Inflammatory macrophage treated with lipopolysaccharide for 1 hour (primary cell): ENCODE results near the gene AADAC.
"Not testable (repeated sequence)": the region's sequence is repeated elsewhere in the genome, so short reads cannot be mapped to it uniquely, and the experiment has no call there.

Experiments used
- DNase-seq, 2 donors: peaks; one replicate each; pipeline ENCODE4 v3.0.0-alpha.2; 2020 to 2022

AADAC gene

DNA sequence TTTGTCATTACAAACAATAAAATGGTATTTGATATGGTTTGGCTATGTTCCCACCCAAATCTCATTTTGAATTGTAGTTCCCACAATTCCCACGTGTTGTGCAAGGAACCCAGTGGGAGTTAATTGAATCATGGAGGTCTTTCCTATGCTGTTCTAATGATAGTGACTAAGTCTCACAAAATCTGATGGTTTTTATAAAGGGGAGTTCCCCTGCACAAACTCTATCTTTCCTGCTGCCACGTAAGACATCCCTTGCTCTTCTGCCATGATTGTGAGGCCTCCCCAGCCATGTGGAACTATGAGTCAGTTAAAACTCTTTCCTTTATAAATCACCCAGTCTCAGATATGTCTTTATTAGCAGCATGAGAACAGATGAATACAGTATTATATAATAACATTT, 15.4 kb upstream of the AADAC start:
- DNase-seq, result no peak

GRCh38 chr3:151800431-151800830, 13.5 kb upstream of the AADAC start:
- DNase-seq, result no peak

GRCh38 chr3:151804267-151804666, 9.6 kb upstream of the AADAC start:
- no peak for DNase-seq

DNA sequence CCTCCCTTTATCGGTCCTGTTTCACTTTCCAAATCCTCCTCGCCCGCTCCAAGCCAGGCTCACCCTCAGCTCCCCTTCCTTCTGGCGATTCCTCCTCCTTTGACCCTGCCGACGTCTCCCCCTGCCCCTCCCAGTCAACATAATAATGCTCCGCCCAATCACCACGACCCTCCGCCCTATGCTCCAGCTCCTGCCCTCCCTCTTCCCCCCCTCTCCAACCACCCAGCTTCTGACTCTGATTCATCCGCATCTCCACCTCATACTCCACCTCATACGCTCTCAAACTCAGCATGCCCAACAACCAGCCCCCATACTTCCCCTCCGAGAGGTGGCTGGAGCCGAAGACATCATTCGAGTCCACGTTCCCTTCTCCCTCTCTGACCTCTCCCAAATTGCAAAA, 7.1 kb upstream of the AADAC start:
- DNase-seq, result no peak

GRCh38 chr3:151808926-151809325, 5.0 kb upstream of the AADAC start:
- not testable (repeated sequence) for DNase-seq

GRCh38 chr3:151811474-151811873, 2.4 kb upstream of the AADAC start:
- no peak for DNase-seq

DNA sequence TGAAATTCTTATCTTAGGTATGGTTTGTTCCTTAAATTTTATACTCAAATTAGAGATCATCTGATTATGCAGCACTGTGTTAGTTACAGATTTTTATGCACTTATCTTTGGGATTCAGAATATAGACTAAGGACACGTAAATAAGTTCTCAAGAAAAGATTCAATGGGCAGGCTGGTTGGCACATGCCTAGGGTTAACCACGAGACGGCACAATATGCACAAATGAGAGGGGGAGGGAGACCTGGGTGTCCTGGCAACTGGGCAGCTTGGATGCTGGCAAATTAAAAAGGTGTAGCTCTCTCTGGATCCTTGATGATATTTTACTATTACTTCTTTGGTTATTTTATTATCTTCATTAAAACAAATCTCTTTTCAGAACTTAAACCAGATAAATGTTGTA, 672 bp downstream of the AADAC start:
- DNase-seq, result no peak

DNA sequence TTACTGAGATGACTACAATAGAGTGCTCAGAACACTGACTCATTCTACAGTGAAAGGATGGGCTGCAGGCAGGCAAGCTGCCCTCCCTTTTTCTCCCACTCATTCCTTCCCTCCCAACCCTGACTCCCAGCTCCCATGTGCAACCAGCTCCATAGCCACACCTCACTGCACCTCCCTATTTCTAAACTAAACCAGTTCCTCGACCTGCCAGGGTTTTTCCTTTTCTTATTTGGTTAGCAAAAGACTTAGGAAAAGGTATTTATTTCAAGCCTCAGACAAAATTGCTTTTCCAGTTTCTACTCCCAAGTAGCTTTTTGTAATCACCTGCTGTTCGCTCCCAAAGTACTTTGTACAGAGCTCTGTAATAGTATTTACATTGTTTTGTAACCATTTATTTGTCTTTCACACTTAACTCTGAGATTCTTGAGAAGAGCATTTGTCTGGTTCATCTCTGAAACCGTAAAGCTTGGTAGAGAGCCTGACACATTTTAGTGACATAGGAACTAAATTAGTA, 2.2 kb downstream of the AADAC start:
- DNase-seq, result no peak

DNA sequence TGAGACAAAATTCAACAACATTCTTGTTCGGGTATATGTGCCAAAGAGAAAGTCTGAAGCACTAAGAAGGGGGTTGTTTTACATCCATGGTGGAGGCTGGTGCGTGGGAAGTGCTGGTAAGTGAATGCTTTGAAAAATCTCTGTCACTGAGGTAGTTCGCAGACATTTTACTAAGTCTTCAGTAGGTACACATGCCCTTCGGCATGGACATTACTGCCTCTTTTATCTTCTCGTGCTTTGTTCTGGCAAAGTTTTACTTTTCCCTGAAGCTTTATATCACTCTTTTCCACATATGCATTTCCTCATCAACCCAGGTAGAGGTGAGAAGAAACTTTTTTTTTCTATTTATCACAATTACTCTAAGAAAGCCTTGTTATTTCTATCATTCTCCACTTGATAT, 3.6 kb downstream of the AADAC start:
- DNase-seq, result no peak

DNA sequence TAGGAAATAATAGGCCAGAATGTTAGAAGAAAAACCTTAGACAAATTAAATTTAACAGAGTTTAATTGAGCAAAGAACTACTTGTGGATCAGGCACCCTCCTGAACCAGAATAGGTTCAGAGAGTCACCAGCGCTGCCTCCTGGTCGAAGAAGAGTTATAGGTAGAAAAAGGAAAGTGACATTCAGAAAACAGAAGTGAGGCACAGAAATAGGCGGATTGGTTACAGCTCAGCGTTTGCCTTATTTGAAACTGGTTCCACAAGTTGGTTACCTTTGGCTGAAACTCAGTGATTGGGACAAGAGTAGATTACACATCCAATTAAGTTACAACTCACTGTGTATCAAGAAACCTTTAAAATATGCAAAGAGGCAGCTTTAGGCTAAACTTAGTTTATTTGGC, 4.4 kb downstream of the AADAC start:
- DNase-seq, result no peak

GRCh38 chr3:151819910-151820309, 6.0 kb downstream of the AADAC start:
- DNase-seq, result no peak

DNA sequence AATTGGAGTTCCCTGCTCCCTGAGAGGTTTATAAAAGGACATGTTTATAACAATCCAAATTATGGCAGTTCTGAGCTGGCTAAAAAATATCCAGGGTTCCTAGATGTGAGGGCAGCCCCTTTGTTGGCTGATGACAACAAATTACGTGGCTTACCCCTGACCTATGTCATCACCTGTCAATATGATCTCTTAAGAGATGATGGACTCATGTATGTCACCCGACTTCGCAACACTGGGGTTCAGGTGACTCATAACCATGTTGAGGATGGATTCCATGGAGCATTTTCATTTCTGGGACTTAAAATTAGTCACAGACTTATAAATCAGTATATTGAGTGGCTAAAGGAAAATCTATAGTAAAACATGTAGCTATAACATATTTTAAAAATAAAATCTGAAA, 13.9 kb downstream of the AADAC start:
- peak in 1 of 2 donors; percentile 2 for DNase-seq

DNA sequence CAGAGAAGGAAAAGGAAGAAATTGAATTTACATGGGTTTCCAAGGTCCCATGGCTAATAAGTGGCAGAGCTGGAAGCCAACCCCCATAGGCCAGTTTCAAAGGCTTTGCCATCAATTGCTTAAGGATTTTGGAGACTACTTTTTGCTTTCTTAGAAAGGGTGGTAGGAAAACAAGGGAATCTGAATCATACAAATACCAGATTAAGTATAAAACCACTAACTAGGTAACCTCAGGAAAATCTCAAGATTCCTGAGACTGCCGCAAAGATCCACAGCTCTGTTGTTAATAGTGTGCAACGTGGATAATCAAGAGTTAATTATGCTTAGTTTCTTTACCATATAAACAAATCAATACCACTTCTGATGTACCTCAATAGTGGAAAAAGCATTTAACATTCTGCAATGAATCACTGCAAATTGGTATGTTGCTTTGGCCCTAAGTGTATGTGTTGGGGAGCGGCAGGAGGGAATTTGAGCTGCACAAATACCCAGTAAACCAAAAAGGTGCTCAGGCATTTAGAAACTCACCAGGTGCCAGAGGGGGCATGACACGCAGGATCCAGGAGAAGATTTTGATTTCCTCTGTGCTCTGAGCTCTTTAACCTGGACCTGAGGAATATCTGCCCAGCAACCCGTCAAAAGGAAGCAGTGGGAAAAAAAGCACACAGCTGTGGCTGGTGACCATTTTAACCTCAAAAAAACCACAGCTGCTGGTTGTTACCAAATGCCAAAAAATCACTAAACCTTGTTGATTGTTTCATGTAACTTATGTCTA, 22.0 kb downstream of the AADAC start:
- DNase-seq, result no peak

DNA sequence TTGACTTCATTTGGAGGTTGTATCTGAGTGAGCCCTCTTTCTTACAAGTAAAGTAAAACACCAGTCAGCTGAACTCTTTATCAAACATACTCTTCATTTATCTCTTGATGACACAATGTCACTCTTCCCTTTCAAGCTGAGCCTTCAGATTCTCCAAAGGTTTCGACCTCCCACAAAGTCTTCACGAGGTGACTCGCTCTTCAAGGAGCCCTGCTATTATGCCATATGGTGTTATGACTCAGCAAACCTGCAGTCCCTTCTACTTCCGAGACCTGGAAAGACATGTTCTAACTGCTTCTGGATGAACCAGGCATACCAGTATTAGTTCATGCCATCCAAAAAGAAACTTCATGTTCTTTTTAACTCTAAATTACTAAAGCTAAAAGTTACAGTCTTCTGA, 23.1 kb downstream of the AADAC start:
- DNase-seq, result peak; percentile 23 to 35

DNA sequence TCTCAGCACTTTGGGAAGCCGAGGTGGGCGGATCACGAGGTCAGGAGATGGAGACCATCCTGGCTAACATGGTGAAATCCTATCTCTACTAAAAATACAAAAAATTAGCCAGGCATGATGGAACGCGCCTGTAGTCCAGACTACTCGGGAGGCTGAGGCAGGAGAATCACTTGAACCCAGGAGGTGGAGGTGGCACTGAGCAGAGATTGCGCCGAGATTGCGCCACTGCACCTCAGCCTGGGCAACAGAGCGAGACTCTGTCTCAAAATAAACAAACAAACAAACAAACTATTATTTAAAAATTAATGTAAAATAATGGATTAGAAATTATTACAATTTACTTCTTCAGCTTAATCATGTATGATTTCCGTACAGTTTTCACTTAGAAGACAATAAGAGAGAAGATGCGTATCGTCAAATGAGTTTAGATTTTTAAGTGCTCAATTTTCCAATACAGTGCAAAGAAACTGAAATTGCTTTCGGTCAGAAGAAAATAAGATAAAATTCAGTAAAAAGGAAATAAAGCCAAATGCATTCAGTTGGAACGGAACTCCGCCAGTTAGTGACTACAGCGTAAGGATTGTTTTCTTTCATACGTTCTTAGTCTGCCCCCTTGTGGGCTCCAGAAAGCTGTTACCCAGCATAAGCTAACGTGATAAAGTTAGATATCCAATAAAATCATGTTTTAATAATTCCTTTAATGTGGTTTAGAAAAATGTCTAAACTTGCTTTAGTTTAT, 24.8 kb downstream of the AADAC start:
- peak; percentile 67 to 86 for DNase-seq

DNA sequence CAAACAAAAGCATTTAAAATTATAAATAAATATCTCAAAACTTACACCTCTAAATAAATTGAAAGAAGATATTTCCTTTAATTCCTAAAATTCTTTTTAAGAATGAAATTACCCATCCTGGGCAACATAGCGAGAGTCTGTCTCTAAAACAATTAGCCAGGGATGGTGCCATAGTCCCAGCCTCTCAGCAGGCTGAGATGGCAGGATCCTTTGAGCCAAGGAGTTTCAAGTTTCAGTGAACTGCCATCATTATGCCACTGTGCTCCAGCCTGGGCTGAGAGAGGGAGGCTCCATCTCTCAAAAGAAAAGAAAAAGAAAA, 25.4 kb downstream of the AADAC start:
- no peak for DNase-seq

DNA sequence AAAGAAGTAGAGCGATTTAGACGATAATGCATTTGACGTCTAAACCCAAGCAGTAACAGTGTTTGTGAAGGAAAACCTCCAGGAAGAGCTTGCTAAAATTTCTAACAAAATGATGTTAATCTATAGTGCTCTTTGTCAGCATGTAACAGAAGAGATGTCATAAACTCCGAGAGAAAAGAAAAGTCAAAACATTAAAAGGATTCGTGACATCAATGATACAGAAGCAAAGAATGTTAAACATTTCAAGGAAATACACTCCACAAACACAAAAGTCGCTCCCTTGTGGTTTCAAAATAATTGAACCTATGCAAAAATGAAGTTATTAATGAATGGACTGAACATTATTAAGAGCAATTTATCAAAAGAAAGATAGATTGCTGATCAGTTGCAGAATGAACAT, 27.9 kb downstream of the AADAC start:
- no peak for DNase-seq

DNA sequence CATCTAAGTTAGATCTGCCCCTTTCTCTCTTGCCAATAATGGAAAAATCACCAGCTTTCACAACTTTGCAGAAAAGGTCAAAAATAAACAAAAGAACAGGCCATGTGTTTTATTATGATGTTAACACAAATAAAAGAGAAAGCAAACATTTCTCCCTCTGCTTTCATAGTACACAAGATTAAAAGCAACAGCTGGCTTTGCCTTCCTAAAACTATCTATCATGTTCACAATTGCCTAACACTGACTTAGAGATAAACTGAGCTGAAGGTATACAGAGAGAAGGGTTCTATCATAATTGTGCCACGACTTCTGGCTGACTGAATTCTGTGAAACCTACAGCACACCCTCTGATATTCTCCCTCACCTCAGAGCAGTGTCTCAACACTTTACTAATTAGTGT, 29.4 kb downstream of the AADAC start:
- DNase-seq, result no peak

DNA sequence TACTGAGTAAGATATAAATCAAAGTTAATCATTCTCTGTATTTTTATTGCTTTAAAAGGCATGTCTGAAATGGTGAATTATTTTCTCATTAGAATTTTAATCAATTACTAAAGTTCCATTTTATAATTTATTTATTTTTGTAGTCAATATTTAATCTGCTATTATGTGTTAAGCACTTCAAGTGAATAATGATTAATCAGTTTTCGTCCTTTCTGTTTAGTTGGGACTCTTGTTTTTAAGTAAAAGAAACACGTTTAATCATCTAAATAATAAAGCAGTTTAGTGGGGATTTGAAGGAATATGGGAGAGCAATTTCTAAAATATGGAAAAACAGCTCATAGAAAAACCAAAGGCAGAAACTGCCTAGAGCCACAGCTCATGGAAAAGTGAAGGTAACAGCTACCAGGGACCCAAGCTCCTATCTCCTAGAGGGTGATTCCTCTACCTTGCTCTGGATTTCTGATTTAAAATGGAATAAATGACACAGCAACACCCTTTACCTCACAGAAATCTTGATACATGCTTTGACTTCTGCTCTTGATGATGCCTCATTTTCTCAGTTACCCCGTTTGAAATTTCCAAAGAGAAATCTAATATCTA, 31.5 kb downstream of the AADAC start:
- no peak for DNase-seq

DNA sequence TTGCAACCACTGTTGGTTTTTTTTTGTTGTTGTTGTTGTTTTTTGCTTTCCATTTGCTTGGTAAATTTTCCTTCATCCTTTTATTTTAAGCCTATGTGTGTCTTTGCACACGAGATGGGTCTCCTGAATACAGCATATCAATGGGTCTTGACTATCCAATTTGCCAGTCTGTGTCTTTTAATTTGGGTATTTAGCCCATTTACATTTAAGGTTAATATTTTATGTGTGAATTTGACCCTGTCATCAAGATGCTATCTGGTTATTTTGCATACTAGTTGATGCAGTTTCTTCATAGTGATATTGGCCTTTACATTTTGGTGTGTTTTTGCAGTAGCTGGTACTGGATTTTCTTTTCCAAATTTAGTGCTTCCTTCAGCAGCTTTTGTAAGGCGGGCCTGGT, 36.1 kb downstream of the AADAC start:
- not testable (repeated sequence) for DNase-seq

- DNase-seq, result no peak
These were observed 38.3 kb downstream of the AADAC start for GRCh38 chr3:151852074-151852811.

GRCh38 chr3:151856118-151856517, 42.2 kb downstream of the AADAC start:
- no peak for DNase-seq

- DNase-seq, result no peak
These were observed 42.7 kb downstream of the AADAC start for GRCh38 chr3:151856641-151857040.
